WTC11 (cell line): Measurements from ENCODE around the gene MEN1.

ENCODE experiments used
- CTCF ChIP-seq: fragments of 200-600 bp; IDR thresholded peaks from 2 replicates; pipeline ENCODE4 v1.8.0; 2022; ENCODE audit warnings: antibody characterized with exemption
- E2F4 ChIP-seq: sonication (generic); formaldehyde crosslinking; IDR thresholded peaks from 2 replicates; pipeline ENCODE4 v1.8.1; 2022; ENCODE audit warnings: low read depth, mild to moderate bottlenecking, moderate library complexity, missing genetic modification reagents, borderline replicate concordance
- KAT7 ChIP-seq: sonication (generic); formaldehyde crosslinking; IDR thresholded peaks from 2 replicates; pipeline ENCODE4 v1.8.1; 2023; ENCODE audit warnings: missing genetic modification reagents, mild to moderate bottlenecking, borderline replicate concordance
- NR3C1 ChIP-seq: sonication (generic); formaldehyde crosslinking; conservative IDR thresholded peaks from 2 replicates; pipeline ENCODE4 v1.8.1; 2023; ENCODE audit warnings: low read depth, mild to moderate bottlenecking, missing genetic modification reagents
- TCF7 ChIP-seq: sonication (generic); formaldehyde crosslinking; IDR thresholded peaks from 2 replicates; pipeline ENCODE4 v1.8.0; 2022; ENCODE audit warnings: mild to moderate bottlenecking, low read depth, missing genetic modification reagents, moderate library complexity
- ZNF423 ChIP-seq: fragments of 250-450 bp; sonication (Bioruptor Pico); IDR thresholded peaks from 2 replicates; pipeline ENCODE4 v2.1.2; 2022; ENCODE audit warnings: mild to moderate bottlenecking, moderate library complexity

GRCh38 chr11:64803846-64804345, 6.5 kb downstream of the MEN1 start:
- no peak for TF ChIP-seq E2F4 (CRISPR knock-in tag)
- TF ChIP-seq KAT7: no peak
- no peak for TF ChIP-seq CTCF
- TF ChIP-seq TCF7 (CRISPR knock-in tag): no peak
- no peak for TF ChIP-seq NR3C1
- TF ChIP-seq ZNF423 (CRISPR knock-in tag): no peak
